Measurements from ENCODE around the gene ATG12. TPM values are rescaled to one million over a fixed set of nuclear protein-coding genes. Genes with fewer than 3 reads are reported as not detected.

The ATG12 gene
- total and polyA plus RNA-seq, 2 of the 8 experiments (the other 6 are each of a cell fraction or from before 2014, with no cell fraction given): 23.8 to 49.3 TPM

DNA sequence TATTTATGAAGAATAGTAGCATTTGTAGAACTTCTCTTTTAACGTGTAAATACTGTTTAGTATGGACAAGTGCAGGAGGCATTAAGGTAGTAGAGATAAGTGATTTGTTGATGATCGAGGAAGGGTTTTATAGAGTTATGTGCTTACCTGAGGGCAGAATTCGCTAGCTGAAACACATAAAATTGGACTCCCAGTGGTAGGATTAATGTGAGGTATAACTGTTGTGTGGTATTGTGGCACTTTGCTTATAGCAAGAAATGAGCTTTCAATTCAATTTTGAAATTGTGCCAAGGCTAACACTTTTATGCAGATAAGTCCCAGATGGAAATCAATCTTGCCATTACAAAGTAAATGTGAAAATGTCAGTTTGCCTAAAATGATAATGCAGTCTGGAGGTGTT, 1.6 kb upstream of the ATG12 start:
- H3K23me2 ChIP-seq (ENCODE audit: low read depth, low read length): peaks cover 5% of the 10 kb centered on the region; the same call in 1 of the 2 replicates
- no peak overlapping the region for H3K14ac ChIP-seq (ENCODE audit: insufficient read length)
- ChIA-PET POLR2A (ENCODE audit: partially characterized antibody) (interaction anchor here (0.7 to 1.2 kb wide), 3 partner anchors 17 to 218 kb away, joined by 3 read pairs; no protein-coding TSS in a partner anchor), CTCF (ENCODE audit: partially characterized antibody) (interaction anchor here (0.8 to 1.2 kb wide), 4 partner anchors 11 to 225 kb away, joined by 3 to 7 read pairs (median 3); no protein-coding TSS in a partner anchor)
- H2BK20ac ChIP-seq (ENCODE audit: low read length): no peak overlapping the region
- H3K18ac ChIP-seq (ENCODE audit: extremely low read depth, low read length): no peak overlapping the region
- H2AFZ ChIP-seq (ENCODE audit: low read length): no peak overlapping the region
- no peak overlapping the region for H3K27ac ChIP-seq (ENCODE audit: low read depth, low read length)
- WGBS, 2 experiments (ENCODE audit: extremely low coverage in 1 of 2, insufficient coverage in 1 of 2, insufficient read length in 1 of 2, insufficient replicate concordance in 2 of 2, low coverage in 1 of 2, low lambda C conversion rate in 2 of 2, missing lambda C conversion rate in 1 of 2): 56 to 100% methylated on average over 1 to 3 of the region's 3 CpGs
- H3K9me3 ChIP-seq (ENCODE audit: insufficient read depth in 2 of 2, low read depth in 1 of 2, low read length in 1 of 2): no peaks in the 10 kb centered on the region
- no peak overlapping the region for H2BK12ac ChIP-seq (ENCODE audit: low read depth, low read length)
- peaks cover 6 to 84% of the 10 kb centered on the region in 2 experiments; a peak in 3 of 4 replicates for H3K79me2 ChIP-seq (ENCODE audit: control insufficient read depth in 1 of 2, insufficient read depth in 2 of 2, low read length in 2 of 2)
- H3K79me1 ChIP-seq (ENCODE audit: low read depth, low read length): peaks cover 4% of the 10 kb centered on the region; the same call in 1 of the 2 replicates
- peaks cover 7 to 9% of the 10 kb centered on the region in 2 experiments for H4K20me1 ChIP-seq (replicated peaks in 1 of 2; ENCODE audit: control insufficient read depth in 1 of 2, insufficient read depth in 2 of 2, low read length in 2 of 2)
- FAIRE-seq: no peak
- no peak overlapping the region for H2BK15ac ChIP-seq (ENCODE audit: low read length)
- peaks cover 0 to 5% (median 1%) of the 10 kb centered on the region in 4 experiments; a peak in 2 of 7 replicates for H3K4me1 ChIP-seq (replicated peaks in 1 of 4; ENCODE audit: control insufficient read depth in 3 of 4, insufficient read depth in 4 of 4, low read length in 3 of 4)
- peak overlapping the region; percentile 90 to 96 for H3K4me2 ChIP-seq (ENCODE audit: insufficient read depth in 1 of 2, low read depth in 2 of 2, low read length in 2 of 2)
- no peak overlapping the region for H3K4ac ChIP-seq (replicated peaks; ENCODE audit: insufficient read length, low read depth, low read length)
- H3K36me3 ChIP-seq (ENCODE audit: control insufficient read depth in 2 of 4, insufficient read depth in 4 of 4, low read length in 3 of 4): no peaks in the 10 kb centered on the region; a peak in 1 of 8 replicates
- no peak overlapping the region for H2BK5ac ChIP-seq (ENCODE audit: low read depth, low read length)
- H4K91ac ChIP-seq (replicated peaks; ENCODE audit: insufficient read length, low read length): no peak overlapping the region
- no peak overlapping the region for H4K8ac ChIP-seq (ENCODE audit: extremely low read depth, insufficient read depth, low read length)
- H2BK120ac ChIP-seq (replicated peaks; ENCODE audit: low read depth, low read length): no peak overlapping the region
- no peak overlapping the region for H3K56ac ChIP-seq (replicated peaks; ENCODE audit: insufficient read length, low read depth, low read length)
- no peak for DNase-seq (ENCODE audit: low read depth in 1 of 2, low spot score in 2 of 2)
- peak overlapping the region; percentile 75 to 89 (median 84); a peak in 5 of 8 replicates for H3K4me3 ChIP-seq (ENCODE audit: extremely low read depth in 1 of 4, insufficient read depth in 2 of 4, low read depth in 3 of 4, low read length in 4 of 4)
- H3K27me3 ChIP-seq (replicated peaks in 1 of 4; ENCODE audit: control insufficient read depth in 3 of 4, extremely low read depth in 1 of 4, insufficient read depth in 3 of 4, low read length in 3 of 4): no peaks in the 10 kb centered on the region
- H3K9ac ChIP-seq (replicated peaks in 1 of 4; ENCODE audit: extremely low read depth in 1 of 4, low read depth in 3 of 4, low read length in 3 of 4): no peak overlapping the region; a peak in 1 of 7 replicates
- H3K23ac ChIP-seq (ENCODE audit: insufficient read length): no peak overlapping the region
- no peak overlapping the region for H2AK5ac ChIP-seq (ENCODE audit: low read depth, low read length)
- H4K5ac ChIP-seq (ENCODE audit: insufficient read length, low read depth, low read length): no peak overlapping the region
- TF ChIP-seq CTBP2 (IDR thresholded peaks at IDR 0.05; ENCODE audit: borderline replicate concordance, insufficient read depth, insufficient read length, low read length): no peak
- no peak for TF ChIP-seq KDM1A (IDR thresholded peaks at IDR 0.05; ENCODE audit: borderline replicate concordance, low read length)
- TF ChIP-seq SIRT6 (IDR thresholded peaks at IDR 0.05; ENCODE audit: low read length): no peak
- TF ChIP-seq KDM5A (IDR thresholded peaks at IDR 0.05; ENCODE audit: low read length): no peak
- TF ChIP-seq RFX5 (IDR thresholded peaks at IDR 0.05; ENCODE audit: borderline replicate concordance, low read depth, low read length): no peak
- TF ChIP-seq TCF12 (IDR thresholded peaks at IDR 0.05; ENCODE audit: low read depth, low read length): no peak
- TF ChIP-seq, protein P1, sequence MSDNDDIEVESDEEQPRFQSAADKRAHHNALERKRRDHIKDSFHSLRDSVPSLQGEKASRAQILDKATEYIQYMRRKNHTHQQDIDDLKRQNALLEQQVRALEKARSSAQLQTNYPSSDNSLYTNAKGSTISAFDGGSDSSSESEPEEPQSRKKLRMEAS (IDR thresholded peaks at IDR 0.05): no peak
- TF ChIP-seq PHF8 (conservative IDR thresholded peaks at IDR 0.05; ENCODE audit: low read depth, low read length): no peak
- no peak for TF ChIP-seq EGR1 (IDR thresholded peaks at IDR 0.05; ENCODE audit: borderline replicate concordance, low read depth, low read length)
- no peak for TF ChIP-seq NRF1 (IDR thresholded peaks at IDR 0.05; ENCODE audit: low read depth, low read length)
- TF ChIP-seq GTF2F1 (IDR thresholded peaks at IDR 0.05; ENCODE audit: borderline replicate concordance, low read depth, low read length): no peak
- TF ChIP-seq CHD2 (IDR thresholded peaks at IDR 0.05; ENCODE audit: low read length): no peak
- TF ChIP-seq POU5F1 (IDR thresholded peaks at IDR 0.05; ENCODE audit: low read depth, low read length): no peak
- TF ChIP-seq CEBPB (IDR thresholded peaks at IDR 0.05; ENCODE audit: low read depth, low read length): no peak
- no peak for TF ChIP-seq TEAD4 (IDR thresholded peaks at IDR 0.05; ENCODE audit: low read depth, low read length)
